ENCODE measurements around the gene CRIM1. TPM values are rescaled to one million over a fixed set of nuclear protein-coding genes. Genes with fewer than 3 reads are reported as not detected.
"Not testable (repeated sequence)": the region's sequence is repeated elsewhere in the genome, so short reads cannot be mapped to it uniquely, and the experiment has no call there.

CRIM1 gene
- total RNA-seq, 1 donor from 2014 or later: 7.1 TPM

GRCh38 chr2:36351736-36352349, 3.7 kb upstream of the CRIM1 start:
- no peak for DNase-seq (ENCODE audit: low spot score)
- peak; percentile 55 for ATAC-seq

GRCh38 chr2:36352701-36353100, 2.9 kb upstream of the CRIM1 start:
- no peak for DNase-seq (ENCODE audit: low spot score)
- ATAC-seq: no peak

- ATAC-seq (no peak), DNase-seq (ENCODE audit: low spot score) (no peak)
These were observed 797 bp upstream of the CRIM1 start for GRCh38 chr2:36354811-36355150.

- no peak for DNase-seq (ENCODE audit: low spot score)
- ATAC-seq: peak; percentile 3
These were observed 316 bp downstream of the CRIM1 start for GRCh38 chr2:36355890-36356297.

DNA sequence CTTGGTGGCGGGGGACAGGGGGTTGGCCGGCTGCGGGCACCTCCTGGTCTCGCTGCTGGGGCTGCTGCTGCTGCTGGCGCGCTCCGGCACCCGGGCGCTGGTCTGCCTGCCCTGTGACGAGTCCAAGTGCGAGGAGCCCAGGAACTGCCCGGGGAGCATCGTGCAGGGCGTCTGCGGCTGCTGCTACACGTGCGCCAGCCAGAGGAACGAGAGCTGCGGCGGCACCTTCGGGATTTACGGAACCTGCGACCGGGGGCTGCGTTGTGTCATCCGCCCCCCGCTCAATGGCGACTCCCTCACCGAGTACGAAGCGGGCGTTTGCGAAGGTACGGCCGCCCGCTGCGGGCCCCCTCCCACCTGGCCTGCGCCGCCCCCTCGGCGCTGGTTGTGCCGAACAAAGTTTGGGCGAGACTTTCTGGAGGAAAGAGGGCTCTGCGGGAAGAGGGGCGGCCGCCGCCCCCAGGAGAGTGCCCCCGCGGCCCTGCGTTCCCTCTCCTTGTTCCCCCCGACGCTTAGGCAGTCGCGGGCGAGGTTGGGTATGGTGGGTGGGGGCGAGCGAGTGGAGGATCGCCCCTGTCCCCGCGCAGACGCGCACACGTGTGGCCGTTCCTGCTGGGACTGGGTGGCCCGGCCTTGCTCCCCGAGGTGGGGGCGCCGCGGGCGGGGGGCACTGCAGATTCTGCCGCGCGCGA, 866 bp downstream of the CRIM1 start:
- DNase-seq (ENCODE audit: low spot score) (peak; percentile 47), ATAC-seq (peak; percentile 17)

- peak; percentile 8 for ATAC-seq
- DNase-seq (ENCODE audit: low spot score): no peak
These were observed 1.6 kb downstream of the CRIM1 start for GRCh38 chr2:36356990-36357846.

- no peak for DNase-seq (ENCODE audit: low spot score)
These were observed 2.5 kb downstream of the CRIM1 start for GRCh38 chr2:36357847-36358659.

DNA sequence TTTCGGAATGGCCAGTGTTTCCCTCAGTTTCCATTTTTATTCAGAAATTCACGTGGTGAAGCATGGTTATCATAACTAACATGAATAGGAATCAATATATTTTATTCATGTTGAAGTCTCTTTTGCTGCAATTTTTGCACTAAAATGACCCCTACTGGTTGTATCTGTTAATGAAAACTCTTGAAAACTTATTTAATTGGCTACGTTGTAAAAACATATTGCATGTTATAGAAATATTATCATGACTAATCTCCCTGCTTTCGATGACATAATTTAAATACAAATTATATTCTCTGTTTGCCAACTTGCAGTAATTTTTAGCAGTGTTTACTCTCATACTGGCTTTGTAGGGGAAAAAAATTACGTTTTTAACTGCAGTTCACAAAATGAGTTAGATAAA, 3.5 kb downstream of the CRIM1 start:
- DNase-seq (ENCODE audit: low spot score): no peak
- no peak for ATAC-seq

More at GRCh38 chr2:36357847-36358659, 2.5 kb downstream of the CRIM1 start:
- no peak for ATAC-seq

GRCh38 chr2:36360063-36360462, 4.5 kb downstream of the CRIM1 start:
- DNase-seq (ENCODE audit: low spot score) (no peak), ATAC-seq (no peak)

GRCh38 chr2:36360834-36361233, 5.3 kb downstream of the CRIM1 start:
- DNase-seq (ENCODE audit: low spot score): no peak
- ATAC-seq: no peak

DNA sequence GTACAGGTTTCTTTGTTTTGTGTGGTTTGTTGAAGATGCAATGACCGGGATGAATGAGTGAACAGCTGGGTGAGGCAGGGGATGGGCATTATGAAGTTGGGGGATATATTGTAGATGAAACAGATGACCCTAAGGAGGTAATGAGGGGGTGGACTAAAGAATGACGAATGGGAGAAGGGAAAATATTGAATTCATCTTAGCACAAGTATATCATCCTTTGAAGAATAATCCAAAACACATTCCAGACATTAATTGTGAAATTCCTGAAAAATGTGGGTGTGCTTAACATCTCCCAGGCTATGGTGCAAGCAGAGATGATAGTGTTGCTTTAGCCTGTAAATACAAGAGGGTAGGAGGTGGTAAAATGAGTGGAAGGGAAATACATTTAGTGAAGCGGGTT, 5.8 kb downstream of the CRIM1 start:
- DNase-seq (ENCODE audit: low spot score) (no peak), ATAC-seq (no peak)

DNA sequence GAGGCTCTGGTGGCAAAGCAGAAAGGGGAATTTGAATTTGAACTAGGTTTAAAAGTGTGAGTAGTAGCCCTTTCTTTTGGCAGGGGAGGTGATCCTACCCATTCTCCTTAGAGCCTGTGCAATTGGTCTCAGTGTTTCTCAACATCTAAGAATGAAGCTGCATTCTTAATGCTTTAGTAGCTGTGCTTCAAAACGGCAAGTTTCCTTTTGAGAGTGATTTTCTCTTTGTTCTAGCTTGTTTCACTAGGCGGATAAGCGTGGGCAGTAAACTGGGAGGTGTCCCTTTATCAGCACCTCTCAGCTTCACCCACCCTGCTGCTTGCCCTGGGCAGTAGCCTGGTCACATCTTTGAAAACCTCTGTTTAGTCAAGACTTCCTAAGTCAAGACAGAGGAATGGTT, 6.7 kb downstream of the CRIM1 start:
- ATAC-seq (no peak), DNase-seq (ENCODE audit: low spot score) (no peak)

DNA sequence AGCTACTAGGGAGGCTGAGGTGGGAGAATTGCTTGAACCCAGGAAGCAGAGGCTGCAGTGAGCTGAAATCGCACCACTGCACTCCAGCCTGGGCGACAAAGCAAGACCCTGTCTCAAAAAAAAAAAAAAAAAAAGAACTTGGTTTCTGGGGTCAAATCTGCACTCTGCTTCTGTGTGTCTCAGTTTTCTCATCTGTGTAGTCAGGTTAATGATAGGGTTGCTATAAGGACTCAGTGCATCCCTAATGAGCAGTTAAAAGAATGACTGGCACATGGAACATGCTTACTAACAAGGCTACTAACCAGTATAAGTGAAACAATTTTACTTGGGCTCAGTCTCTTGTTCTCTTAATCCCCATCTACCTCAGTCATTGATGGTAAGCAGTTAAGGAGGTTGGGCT, 7.5 kb downstream of the CRIM1 start:
- ATAC-seq; DNase-seq (ENCODE audit: low spot score): not testable (repeated sequence)

- DNase-seq (ENCODE audit: low spot score): no peak
These were observed 11.0 kb downstream of the CRIM1 start for GRCh38 chr2:36366491-36367120.

GRCh38 chr2:36367486-36367885, 11.9 kb downstream of the CRIM1 start:
- DNase-seq (ENCODE audit: low spot score) (no peak), ATAC-seq (no peak)

More at GRCh38 chr2:36366491-36367120, 11.0 kb downstream of the CRIM1 start:
- no peak for ATAC-seq

DNA sequence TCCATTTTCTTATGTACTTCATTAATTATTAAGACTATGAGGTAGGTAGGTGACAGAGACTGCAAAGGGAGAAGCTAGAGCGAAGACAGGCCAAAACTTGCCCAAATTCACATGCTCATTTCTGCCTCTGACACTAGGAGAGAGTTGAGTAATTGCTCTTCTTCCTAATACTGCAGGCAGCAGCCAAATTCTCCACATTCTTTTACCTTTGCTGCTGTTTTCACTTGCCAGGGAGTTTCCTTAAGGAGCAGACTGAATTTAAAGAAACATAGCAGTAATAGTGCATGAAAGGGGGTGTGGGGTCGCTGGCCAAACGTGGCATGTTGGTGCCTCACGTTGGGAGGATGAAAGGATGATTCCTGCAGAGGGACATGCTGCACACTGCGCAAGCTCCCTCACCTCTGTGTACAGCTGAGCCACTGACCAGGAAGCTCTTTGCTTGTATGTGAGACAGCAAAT, 12.3 kb downstream of the CRIM1 start:
- ATAC-seq (no peak), DNase-seq (ENCODE audit: low spot score) (no peak)

- DNase-seq (ENCODE audit: low spot score) (no peak), ATAC-seq (no peak)
These were observed 12.9 kb downstream of the CRIM1 start for GRCh38 chr2:36368438-36368837.

- DNase-seq (ENCODE audit: low spot score) (no peak), ATAC-seq (no peak)
These were observed 13.6 kb downstream of the CRIM1 start for GRCh38 chr2:36369163-36369562.

DNA sequence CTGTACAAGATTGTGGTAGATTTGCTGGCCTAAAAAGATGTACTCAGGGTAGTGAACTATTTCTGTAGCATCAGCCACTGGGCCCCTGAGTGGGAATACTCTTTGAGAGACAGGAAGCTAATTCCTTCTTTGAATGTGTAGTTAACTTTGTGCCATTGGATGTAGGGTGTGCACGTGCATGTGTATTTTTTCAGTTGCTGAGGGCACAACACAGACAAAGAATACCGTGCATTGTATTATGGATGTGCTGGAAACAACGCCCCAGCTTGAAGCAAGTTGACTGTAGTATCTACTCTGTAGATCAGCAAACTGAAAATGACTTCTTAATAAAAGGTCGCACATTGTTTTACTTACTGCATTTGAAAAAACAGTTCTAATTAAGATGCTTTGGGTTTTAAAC, 14.1 kb downstream of the CRIM1 start:
- no peak for ATAC-seq
- no peak for DNase-seq (ENCODE audit: low spot score)

DNA sequence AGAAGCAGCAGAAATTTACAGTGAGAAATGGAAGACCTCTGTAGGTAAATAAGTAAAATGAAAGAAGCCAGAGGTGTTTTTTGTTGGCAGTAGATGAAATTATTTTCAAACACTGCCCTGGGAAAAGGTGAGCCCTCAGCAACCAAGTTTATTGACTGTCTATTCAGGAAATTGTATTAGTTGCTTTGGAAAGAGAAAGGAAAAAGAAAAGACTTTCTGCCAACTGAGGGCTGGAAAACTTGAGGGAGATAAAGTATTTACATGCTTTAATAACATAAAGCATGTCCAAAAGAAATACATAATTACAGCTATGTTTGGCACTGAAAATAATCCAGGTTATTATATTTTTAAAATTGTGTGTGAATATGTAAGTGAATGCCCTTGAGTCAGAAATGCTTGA, 14.7 kb downstream of the CRIM1 start:
- no peak for ATAC-seq

More for the DNA sequence above, 14.7 kb downstream of the CRIM1 start:
- no peak for DNase-seq (ENCODE audit: low spot score)
